ENCODE data around the gene TM4SF18.

TM4SF18 gene

DNA sequence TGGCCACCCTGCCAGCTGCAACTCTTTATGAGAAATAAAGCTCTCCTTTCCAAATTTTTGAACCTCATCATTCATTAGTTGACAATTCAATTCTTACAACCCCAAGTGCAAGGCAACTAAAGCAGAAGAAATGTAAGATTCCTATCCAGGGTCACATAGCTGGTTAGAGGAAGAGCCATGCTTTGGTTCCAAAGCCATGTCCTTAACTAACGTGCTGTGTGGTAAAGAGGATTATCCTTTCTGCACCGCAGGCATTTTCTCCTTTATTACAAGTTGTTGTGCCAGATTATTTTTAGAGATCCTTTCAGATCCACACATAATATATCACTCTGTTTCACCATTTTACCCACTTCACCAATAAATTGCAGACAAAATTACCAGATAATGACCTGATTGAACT is 36.5 kb downstream of the TM4SF18 start:
- Histone ChIP-seq H2AFZ (ENCODE audit: low read length) (no peak overlapping the region), H3K27me3 (ENCODE audit: control insufficient read depth in 3 of 3, insufficient read depth in 3 of 3, low read depth in 1 of 3, low read length in 3 of 3) (peaks cover 0 to 3% (median 0%) of the 10 kb centered on the region in 3 experiments), H3K18ac (ENCODE audit: low read length) (no peak overlapping the region), H2AK5ac (ENCODE audit: low read depth, low read length) (no peak overlapping the region), H3K79me1 (ENCODE audit: low read depth, low read length) (no peaks in the 10 kb centered on the region), H3K14ac (ENCODE audit: low read length) (no peak overlapping the region), H2BK12ac (ENCODE audit: low read length) (no peak overlapping the region), H4K91ac (ENCODE audit: low read depth, low read length, poor library complexity) (no peak overlapping the region), H3K27ac (replicated peaks; ENCODE audit: low read length) (no peak overlapping the region), H3K36me3 (replicated peaks in 1 of 2; ENCODE audit: control insufficient read depth in 2 of 2, insufficient read depth in 2 of 2, low read length in 2 of 2) (no peaks in the 10 kb centered on the region), H4K8ac (ENCODE audit: low read depth, low read length) (no peak overlapping the region), H3K4me3 (ENCODE audit: low read length in 2 of 2) (no peak overlapping the region), H3K9ac (ENCODE audit: low read depth, low read length, poor library complexity) (no peak overlapping the region), H2BK15ac (ENCODE audit: low read length) (no peak overlapping the region), H3K23ac (ENCODE audit: low read depth, low read length, poor library complexity) (no peak overlapping the region), H2BK120ac (ENCODE audit: low read depth, low read length) (no peak overlapping the region), H3K4me2 (ENCODE audit: insufficient read depth, low read length, poor library complexity, severe bottlenecking) (no peak overlapping the region), H3K4me1 (ENCODE audit: control insufficient read depth in 2 of 2, insufficient read depth in 1 of 2, low read depth in 1 of 2, low read length in 2 of 2) (peaks cover 0 to 7% of the 10 kb centered on the region in 2 donors), H3K9me3 (replicated peaks in 1 of 2; ENCODE audit: control insufficient read depth in 2 of 2, insufficient read depth in 1 of 2, low read depth in 1 of 2, low read length in 2 of 2) (peaks cover 2 to 6% of the 10 kb centered on the region in 2 donors), H2BK5ac (ENCODE audit: low read length) (no peak overlapping the region), H3K4ac (ENCODE audit: low read length) (no peak overlapping the region)
- DNase-seq (ENCODE audit: low spot score) = no peak
- no CpG with 5 or more reads among the region's 2 CpGs for WGBS, 2 donors (ENCODE audit: extremely low coverage in 2 of 2, insufficient read length in 2 of 2, insufficient replicate concordance in 1 of 2)

DNA sequence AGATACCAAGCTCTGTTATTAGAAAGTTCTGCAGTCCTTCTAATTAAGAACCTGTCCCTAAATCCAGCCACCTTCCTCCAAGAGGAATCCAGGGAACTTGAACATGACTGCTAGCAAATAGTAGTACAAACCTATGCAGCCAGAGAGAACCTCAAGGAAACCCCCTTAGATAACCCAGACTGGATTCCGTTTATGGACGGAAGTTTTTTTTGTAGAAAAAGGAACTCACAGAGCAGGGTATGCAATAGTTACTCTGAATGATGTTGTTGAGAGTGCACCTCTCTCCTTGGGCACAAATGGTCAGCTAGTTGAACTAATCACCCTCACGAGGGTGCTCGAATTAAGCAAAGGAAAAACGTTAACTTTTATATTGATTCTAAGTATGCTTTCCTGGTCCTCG is 40.8 kb downstream of the TM4SF18 start:
- Histone ChIP-seq H2BK15ac (ENCODE audit: low read length) (no peak overlapping the region), H3K4me3 (ENCODE audit: low read length in 2 of 2) (no peak overlapping the region), H3K18ac (ENCODE audit: low read length) (no peak overlapping the region), H3K23ac (ENCODE audit: low read depth, low read length, poor library complexity) (no peak overlapping the region), H3K4me2 (ENCODE audit: insufficient read depth, low read length, poor library complexity, severe bottlenecking) (no peak overlapping the region), H3K4me1 (ENCODE audit: control insufficient read depth in 2 of 2, insufficient read depth in 1 of 2, low read depth in 1 of 2, low read length in 2 of 2) (no peaks in the 10 kb centered on the region), H3K27me3 (ENCODE audit: control insufficient read depth in 3 of 3, insufficient read depth in 3 of 3, low read depth in 1 of 3, low read length in 3 of 3) (peaks cover 0 to 16% (median 0%) of the 10 kb centered on the region in 3 experiments), H4K8ac (ENCODE audit: low read depth, low read length) (no peak overlapping the region), H3K4ac (ENCODE audit: low read length) (no peak overlapping the region), H2BK5ac (ENCODE audit: low read length) (no peak overlapping the region), H3K9me3 (replicated peaks in 1 of 2; ENCODE audit: control insufficient read depth in 2 of 2, insufficient read depth in 1 of 2, low read depth in 1 of 2, low read length in 2 of 2) (peaks cover 2 to 6% of the 10 kb centered on the region in 2 donors), H2BK120ac (ENCODE audit: low read depth, low read length) (no peak overlapping the region), H4K91ac (ENCODE audit: low read depth, low read length, poor library complexity) (no peak overlapping the region), H3K14ac (ENCODE audit: low read length) (no peak overlapping the region), H3K9ac (ENCODE audit: low read depth, low read length, poor library complexity) (no peak overlapping the region), H2BK12ac (ENCODE audit: low read length) (no peak overlapping the region), H3K27ac (replicated peaks; ENCODE audit: low read length) (no peak overlapping the region), H3K36me3 (replicated peaks in 1 of 2; ENCODE audit: control insufficient read depth in 2 of 2, insufficient read depth in 2 of 2, low read length in 2 of 2) (no peaks in the 10 kb centered on the region), H2AK5ac (ENCODE audit: low read depth, low read length) (no peak overlapping the region), H2AFZ (ENCODE audit: low read length) (no peak overlapping the region), H3K79me1 (ENCODE audit: low read depth, low read length) (no peaks in the 10 kb centered on the region)
- no peak for DNase-seq (ENCODE audit: low spot score)
- WGBS, 2 donors (ENCODE audit: extremely low coverage in 2 of 2, insufficient read length in 2 of 2, insufficient replicate concordance in 1 of 2) = no CpG with 5 or more reads among the region's 6 CpGs

DNA sequence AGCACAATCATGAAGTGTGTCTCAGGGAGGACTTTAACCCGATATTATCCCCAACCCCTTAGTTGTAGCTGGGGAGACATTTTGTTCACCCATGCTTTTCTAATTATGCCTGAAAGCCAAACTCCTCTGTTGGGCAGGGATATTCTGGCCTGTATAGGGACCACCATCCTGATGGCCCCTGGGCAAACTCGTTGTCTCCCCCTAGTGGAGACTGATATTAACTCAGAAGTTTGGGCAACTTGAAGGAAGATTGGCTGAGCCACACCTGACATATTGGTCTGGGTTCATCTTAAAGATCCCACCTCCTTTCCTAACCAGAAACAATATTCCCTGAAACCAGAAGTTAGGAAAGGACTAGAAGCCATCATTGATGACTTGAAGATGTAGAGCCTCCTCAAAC is 42.3 kb downstream of the TM4SF18 start:
- Histone ChIP-seq H4K8ac (ENCODE audit: low read depth, low read length) (no peak overlapping the region), H4K91ac (ENCODE audit: low read depth, low read length, poor library complexity) (no peak overlapping the region), H2BK120ac (ENCODE audit: low read depth, low read length) (no peak overlapping the region), H3K4me2 (ENCODE audit: insufficient read depth, low read length, poor library complexity, severe bottlenecking) (no peak overlapping the region), H3K4me1 (ENCODE audit: control insufficient read depth in 2 of 2, insufficient read depth in 1 of 2, low read depth in 1 of 2, low read length in 2 of 2) (no peaks in the 10 kb centered on the region), H3K4me3 (ENCODE audit: low read length in 2 of 2) (no peak overlapping the region), H3K14ac (ENCODE audit: low read length) (no peak overlapping the region), H2BK15ac (ENCODE audit: low read length) (no peak overlapping the region), H2AFZ (ENCODE audit: low read length) (no peak overlapping the region), H3K9me3 (replicated peaks in 1 of 2; ENCODE audit: control insufficient read depth in 2 of 2, insufficient read depth in 1 of 2, low read depth in 1 of 2, low read length in 2 of 2) (peaks cover 2 to 6% of the 10 kb centered on the region in 2 donors), H2AK5ac (ENCODE audit: low read depth, low read length) (no peak overlapping the region), H2BK12ac (ENCODE audit: low read length) (no peak overlapping the region), H3K27ac (replicated peaks; ENCODE audit: low read length) (no peak overlapping the region), H3K23ac (ENCODE audit: low read depth, low read length, poor library complexity) (no peak overlapping the region), H3K79me1 (ENCODE audit: low read depth, low read length) (no peaks in the 10 kb centered on the region), H2BK5ac (ENCODE audit: low read length) (no peak overlapping the region), H3K36me3 (replicated peaks in 1 of 2; ENCODE audit: control insufficient read depth in 2 of 2, insufficient read depth in 2 of 2, low read length in 2 of 2) (no peaks in the 10 kb centered on the region), H3K4ac (ENCODE audit: low read length) (no peak overlapping the region), H3K9ac (ENCODE audit: low read depth, low read length, poor library complexity) (no peak overlapping the region), H3K18ac (ENCODE audit: low read length) (no peak overlapping the region), H3K27me3 (ENCODE audit: control insufficient read depth in 3 of 3, insufficient read depth in 3 of 3, low read depth in 1 of 3, low read length in 3 of 3) (peaks cover 0 to 16% (median 0%) of the 10 kb centered on the region in 3 experiments)
- no peak for DNase-seq (ENCODE audit: low spot score)
- no CpG with 5 or more reads among the region's 2 CpGs for WGBS, 2 donors (ENCODE audit: extremely low coverage in 2 of 2, insufficient read length in 2 of 2, insufficient replicate concordance in 1 of 2)

DNA sequence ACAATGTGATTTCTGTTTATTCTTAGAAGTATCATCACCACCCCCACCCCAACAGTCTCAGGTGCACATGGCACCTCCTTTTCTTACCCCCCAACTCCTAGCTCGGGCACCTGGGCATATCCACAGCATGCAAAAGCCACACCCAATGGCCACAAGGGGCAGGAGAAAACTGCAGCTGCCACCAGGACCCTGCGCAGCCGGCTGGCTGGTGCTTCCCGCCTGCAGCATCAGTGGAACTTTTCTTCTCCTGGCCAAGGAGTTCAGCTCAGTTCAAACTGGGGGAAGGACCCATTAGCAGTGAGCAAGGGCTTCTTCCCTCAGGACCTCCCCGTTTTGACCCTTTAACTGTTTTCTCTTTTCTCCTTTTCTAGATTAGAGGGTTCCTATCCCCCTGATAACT is 44.8 kb downstream of the TM4SF18 start:
- H3K27ac ChIP-seq (replicated peaks; ENCODE audit: low read length) = no peak overlapping the region
- H3K9me3 ChIP-seq (replicated peaks in 1 of 2; ENCODE audit: control insufficient read depth in 2 of 2, insufficient read depth in 1 of 2, low read depth in 1 of 2, low read length in 2 of 2) = no peaks in the 10 kb centered on the region
- no peak overlapping the region for H4K91ac ChIP-seq (ENCODE audit: low read depth, low read length, poor library complexity)
- no peak overlapping the region for H3K9ac ChIP-seq (ENCODE audit: low read depth, low read length, poor library complexity)
- H3K4me3 ChIP-seq (ENCODE audit: low read length in 2 of 2) = no peak overlapping the region
- H3K4me1 ChIP-seq (ENCODE audit: control insufficient read depth in 2 of 2, insufficient read depth in 1 of 2, low read depth in 1 of 2, low read length in 2 of 2) = no peaks in the 10 kb centered on the region
- no peaks in the 10 kb centered on the region for H3K36me3 ChIP-seq (replicated peaks in 1 of 2; ENCODE audit: control insufficient read depth in 2 of 2, insufficient read depth in 2 of 2, low read length in 2 of 2)
- H3K23ac ChIP-seq (ENCODE audit: low read depth, low read length, poor library complexity) = no peak overlapping the region
- no peak overlapping the region for H3K14ac ChIP-seq (ENCODE audit: low read length)
- no peak overlapping the region for H2BK12ac ChIP-seq (ENCODE audit: low read length)
- no peak overlapping the region for H3K18ac ChIP-seq (ENCODE audit: low read length)
- H3K27me3 ChIP-seq (ENCODE audit: control insufficient read depth in 3 of 3, insufficient read depth in 3 of 3, low read depth in 1 of 3, low read length in 3 of 3) = peaks cover 0 to 16% (median 0%) of the 10 kb centered on the region in 3 experiments
- H3K4me2 ChIP-seq (ENCODE audit: insufficient read depth, low read length, poor library complexity, severe bottlenecking) = no peak overlapping the region
- no CpG with 5 or more reads among the region's 5 CpGs for WGBS, 2 donors (ENCODE audit: extremely low coverage in 2 of 2, insufficient read length in 2 of 2, insufficient replicate concordance in 1 of 2)
- H3K79me1 ChIP-seq (ENCODE audit: low read depth, low read length) = no peaks in the 10 kb centered on the region
- H3K4ac ChIP-seq (ENCODE audit: low read length) = no peak overlapping the region
- H2BK120ac ChIP-seq (ENCODE audit: low read depth, low read length) = no peak overlapping the region
- DNase-seq (ENCODE audit: low spot score) = no peak
- H2AFZ ChIP-seq (ENCODE audit: low read length) = no peak overlapping the region
- H4K8ac ChIP-seq (ENCODE audit: low read depth, low read length) = no peak overlapping the region
- no peak overlapping the region for H2BK15ac ChIP-seq (ENCODE audit: low read length)
- no peak overlapping the region for H2AK5ac ChIP-seq (ENCODE audit: low read depth, low read length)
- H2BK5ac ChIP-seq (ENCODE audit: low read length) = no peak overlapping the region
